H7 (cell line): Measurements from ENCODE around the gene NF2. TPM values are rescaled to one million over a fixed set of nuclear protein-coding genes. Genes with fewer than 3 reads are reported as not detected.
"Not testable (repeated sequence)": the region's sequence is repeated elsewhere in the genome, so short reads cannot be mapped to it uniquely, and the experiment has no call there.

Experiments
- DNase-seq: peaks from one replicate; pipeline ENCODE4 v3.0.0; 2012
- H3K27me3 ChIP-seq: 2 replicates; pipeline ENCODE4 v1.6.0; 2011; ENCODE audit warnings: mild to moderate bottlenecking, low read length; ENCODE audit not compliant: control insufficient read depth, insufficient read depth
- H3K36me3 ChIP-seq: replicated peaks from 2 replicates; pipeline ENCODE4 v1.5.1; 2011; ENCODE audit warnings: low read length; ENCODE audit not compliant: control insufficient read depth, insufficient read depth
- H3K4me3 ChIP-seq: 2 replicates; pipeline ENCODE4 v1.5.1; 2011; ENCODE audit warnings: low read depth, mild to moderate bottlenecking, control low read depth, low read length, moderate library complexity; ENCODE audit not compliant: insufficient read depth
- total RNA-seq: library from RNA; depleted of rRNA; stranded (reverse); fragments of >200 nt; shearing (Covaris generic); gene quantifications from 2 replicates; pipeline ENCODE4 v1.2.3, GENCODE V29; 2014

NF2 gene
- total RNA-seq, 1 experiment from 2014 or later = 52.0 TPM

GRCh38 chr22:29581799-29582198 is 21.6 kb upstream of the NF2 start:
- Histone ChIP-seq H3K36me3 (peaks cover 2% of the 10 kb centered on the region; the same call in 1 of the 2 replicates), H3K27me3 (no peaks in the 10 kb centered on the region), H3K4me3 (no peak overlapping the region)
- DNase-seq = no peak

DNA sequence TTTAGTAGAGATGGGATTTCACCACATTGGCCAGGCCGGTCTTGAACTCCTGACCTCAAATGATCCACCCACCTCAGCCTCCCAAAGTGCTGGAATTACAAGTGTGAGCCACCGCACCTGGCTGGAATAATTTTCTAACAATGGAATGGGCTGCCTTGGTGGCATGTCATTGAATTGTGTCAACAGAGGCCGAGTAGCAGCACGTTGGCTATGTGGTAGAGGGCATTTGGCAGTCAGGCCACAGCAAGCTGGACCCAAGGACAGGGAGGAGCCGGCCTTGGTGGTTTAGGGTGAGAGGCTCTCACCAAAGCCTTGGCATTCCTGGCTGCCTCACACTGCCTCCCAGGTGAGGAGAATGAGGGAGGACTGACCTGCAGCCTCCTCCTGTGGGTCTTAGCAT is 18.5 kb upstream of the NF2 start:
- no peaks in the 10 kb centered on the region for H3K27me3 ChIP-seq
- no peak overlapping the region for H3K4me3 ChIP-seq
- DNase-seq = no peak
- H3K36me3 ChIP-seq = no peaks in the 10 kb centered on the region

DNA sequence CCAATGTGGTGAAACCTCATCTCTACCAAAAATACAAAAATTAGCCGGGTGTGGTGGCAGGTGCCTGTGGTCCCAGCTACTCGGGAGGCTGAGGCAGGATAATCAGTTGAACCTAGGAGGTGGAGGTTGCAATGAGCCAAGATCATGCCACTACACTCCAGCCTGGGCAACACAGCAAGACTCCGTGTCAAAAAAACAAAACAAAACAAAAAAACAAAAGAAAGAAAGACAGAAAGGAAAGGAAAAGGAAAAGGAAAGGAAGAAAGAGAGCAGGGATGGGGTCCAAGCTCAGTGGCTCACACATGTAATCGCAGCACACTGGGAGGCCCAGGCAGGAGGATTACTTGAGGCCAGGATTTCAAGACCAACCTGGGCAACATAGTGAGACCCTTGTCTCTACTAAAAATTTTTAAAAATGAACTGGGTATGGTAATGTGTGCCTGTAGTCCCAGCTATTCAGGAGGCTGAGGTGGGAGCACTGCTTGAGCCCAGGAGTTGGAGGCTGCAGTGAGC is 17.2 kb upstream of the NF2 start:
- not testable (repeated sequence) for H3K4me3 ChIP-seq, H3K36me3 ChIP-seq, H3K27me3 ChIP-seq, DNase-seq

DNA sequence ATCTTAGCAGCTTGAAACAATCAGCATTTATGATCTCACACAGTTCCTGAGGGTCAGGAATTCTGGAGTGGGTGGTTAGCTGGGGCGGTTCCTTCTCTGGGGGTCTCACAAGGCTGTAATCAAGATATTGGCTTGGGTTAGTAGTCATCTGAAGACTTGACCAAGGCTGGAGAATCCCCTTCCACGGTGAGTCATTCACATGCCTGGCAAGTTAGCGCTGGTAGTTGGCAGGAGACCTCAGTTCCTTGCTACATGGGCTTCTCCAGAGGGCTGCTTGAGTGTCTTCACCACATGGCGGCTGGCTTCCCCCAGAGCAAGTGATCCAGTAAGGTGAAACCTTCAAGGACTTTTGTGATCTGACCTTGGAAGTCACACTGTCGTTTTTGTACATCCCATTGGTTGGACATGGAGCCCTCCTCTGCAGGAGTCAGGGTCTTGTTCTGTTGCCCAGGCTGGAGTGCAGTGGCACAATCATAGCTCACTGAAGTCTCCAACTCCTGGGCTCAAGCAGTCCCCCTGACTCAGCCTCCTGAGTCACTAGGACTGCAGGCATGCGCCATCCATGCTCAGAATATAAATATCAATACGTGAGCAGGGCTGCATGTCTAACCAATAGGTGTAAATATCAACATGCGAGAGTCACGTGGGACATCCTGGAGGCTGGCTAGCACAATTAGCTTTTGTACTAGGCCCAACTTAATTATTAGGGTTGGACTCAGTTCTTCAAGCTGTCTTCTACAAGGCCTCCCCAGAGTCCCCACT is 15.3 kb upstream of the NF2 start:
- DNase-seq = no peak
- H3K4me3 ChIP-seq = no peak overlapping the region
- no peaks in the 10 kb centered on the region for H3K36me3 ChIP-seq
- H3K27me3 ChIP-seq = no peaks in the 10 kb centered on the region

DNA sequence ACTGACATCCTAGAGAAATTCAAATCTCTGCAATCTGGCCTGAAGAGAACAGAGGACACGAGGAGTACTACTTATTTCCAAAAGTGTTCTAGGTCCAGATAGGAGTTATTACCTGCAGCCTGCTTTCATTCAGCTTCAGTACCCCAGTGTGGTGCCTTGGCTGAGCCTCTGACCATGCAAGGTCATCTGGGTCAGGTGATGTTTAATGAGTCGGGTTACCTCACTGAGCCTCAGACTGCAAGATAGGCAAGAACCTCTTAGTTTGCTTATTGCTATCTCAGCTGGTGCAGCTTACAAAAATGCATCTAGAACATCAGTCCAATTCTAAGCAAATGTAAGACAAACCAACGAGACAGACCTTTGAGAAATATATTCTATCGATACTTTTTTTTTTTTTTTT is 9.5 kb upstream of the NF2 start:
- Histone ChIP-seq H3K4me3 (no peak overlapping the region), H3K36me3 (no peaks in the 10 kb centered on the region), H3K27me3 (no peaks in the 10 kb centered on the region)
- no peak for DNase-seq

DNA sequence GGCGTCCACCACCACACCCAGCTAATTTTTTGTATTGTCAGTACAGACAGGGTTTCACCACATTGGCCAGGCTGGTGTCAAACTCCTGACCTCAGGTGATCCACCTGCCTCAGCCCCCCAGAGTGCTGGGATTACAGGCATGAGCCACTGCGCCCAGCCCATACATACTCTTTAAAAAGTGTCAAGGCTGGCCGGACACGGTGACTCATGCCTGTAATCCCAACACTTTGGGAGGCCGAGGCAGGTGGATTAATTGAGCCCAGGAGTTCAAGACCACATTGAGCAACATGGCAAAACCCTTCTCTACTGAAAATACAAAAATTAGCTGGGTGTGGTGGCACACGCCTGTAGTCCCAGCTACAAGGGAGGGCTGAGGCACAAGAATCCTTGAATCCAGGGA is 9.0 kb upstream of the NF2 start:
- not testable (repeated sequence) for DNase-seq, H3K36me3 ChIP-seq, H3K4me3 ChIP-seq, H3K27me3 ChIP-seq

- no peaks in the 10 kb centered on the region for H3K27me3 ChIP-seq
Observed at GRCh38 chr22:29596408-29596807, 7.0 kb upstream of the NF2 start.

GRCh38 chr22:29597871-29598683 is 5.4 kb upstream of the NF2 start:
- H3K27me3 ChIP-seq, DNase-seq, H3K36me3 ChIP-seq, H3K4me3 ChIP-seq: not testable (repeated sequence)

More at GRCh38 chr22:29596408-29596807, 7.0 kb upstream of the NF2 start:
- no peaks in the 10 kb centered on the region for H3K36me3 ChIP-seq
- no peak overlapping the region for H3K4me3 ChIP-seq
- no peak for DNase-seq

GRCh38 chr22:29598684-29599020 is 4.8 kb upstream of the NF2 start:
- Histone ChIP-seq H3K4me3 (no peak overlapping the region), H3K27me3 (no peaks in the 10 kb centered on the region), H3K36me3 (no peaks in the 10 kb centered on the region)
- DNase-seq = no peak

- Histone ChIP-seq H3K27me3 (no peaks in the 10 kb centered on the region), H3K4me3 (peak overlapping the region; percentile 88), H3K36me3 (no peaks in the 10 kb centered on the region)
- no peak for DNase-seq
Observed at GRCh38 chr22:29604076-29604360, 585 bp downstream of the NF2 start.

GRCh38 chr22:29605527-29605850 is 2.1 kb downstream of the NF2 start:
- no peaks in the 10 kb centered on the region for H3K36me3 ChIP-seq
- DNase-seq = no peak
- no peak overlapping the region for H3K4me3 ChIP-seq
- no peaks in the 10 kb centered on the region for H3K27me3 ChIP-seq

- Histone ChIP-seq H3K27me3 (no peaks in the 10 kb centered on the region), H3K36me3 (no peaks in the 10 kb centered on the region), H3K4me3 (no peak overlapping the region)
- DNase-seq = no peak
Observed at GRCh38 chr22:29606320-29606719, 2.9 kb downstream of the NF2 start.

- H3K27me3 ChIP-seq = no peaks in the 10 kb centered on the region
- DNase-seq = no peak
- H3K36me3 ChIP-seq = no peaks in the 10 kb centered on the region
Observed at GRCh38 chr22:29607426-29607825, 4.0 kb downstream of the NF2 start.

DNA sequence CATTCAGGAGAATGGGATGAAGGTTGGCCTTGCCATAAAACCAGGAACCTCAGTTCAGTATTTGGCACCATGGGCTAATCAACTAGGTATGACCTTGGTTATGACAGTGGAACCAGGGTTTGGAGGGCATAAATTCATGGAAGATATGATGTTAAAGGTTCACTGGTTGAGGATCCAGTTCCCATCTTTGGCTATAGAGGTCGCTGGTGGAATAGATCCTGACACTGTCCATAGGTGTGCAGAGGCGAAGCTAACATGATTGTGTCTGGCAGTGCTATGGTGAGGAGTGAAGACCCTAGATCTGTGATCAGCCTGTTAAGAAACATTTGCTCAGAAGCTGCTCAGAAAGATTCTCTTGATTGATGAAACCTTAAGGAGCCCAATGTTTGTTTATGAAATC is 5.7 kb downstream of the NF2 start:
- Histone ChIP-seq H3K27me3 (no peaks in the 10 kb centered on the region), H3K36me3 (no peaks in the 10 kb centered on the region), H3K4me3 (no peak overlapping the region)
- peak; percentile 58 for DNase-seq

More at GRCh38 chr22:29607426-29607825, 4.0 kb downstream of the NF2 start:
- H3K4me3 ChIP-seq = no peak overlapping the region

GRCh38 chr22:29610780-29611179 is 7.3 kb downstream of the NF2 start:
- H3K27me3 ChIP-seq = no peaks in the 10 kb centered on the region
- no peak overlapping the region for H3K4me3 ChIP-seq
- H3K36me3 ChIP-seq = no peaks in the 10 kb centered on the region
- no peak for DNase-seq
